NCI-H526 (cell line): ENCODE results near the gene RNF113A.
"Not testable (repeated sequence)": the region's sequence is repeated elsewhere in the genome, so short reads cannot be mapped to it uniquely, and the experiment has no call there.

ENCODE experiments used
- DNase-seq, 2 experiments: peaks; one replicate each; lab custom pipeline; 2025; lab: John Stamatoyannopoulos, UW

RNF113A gene

DNA sequence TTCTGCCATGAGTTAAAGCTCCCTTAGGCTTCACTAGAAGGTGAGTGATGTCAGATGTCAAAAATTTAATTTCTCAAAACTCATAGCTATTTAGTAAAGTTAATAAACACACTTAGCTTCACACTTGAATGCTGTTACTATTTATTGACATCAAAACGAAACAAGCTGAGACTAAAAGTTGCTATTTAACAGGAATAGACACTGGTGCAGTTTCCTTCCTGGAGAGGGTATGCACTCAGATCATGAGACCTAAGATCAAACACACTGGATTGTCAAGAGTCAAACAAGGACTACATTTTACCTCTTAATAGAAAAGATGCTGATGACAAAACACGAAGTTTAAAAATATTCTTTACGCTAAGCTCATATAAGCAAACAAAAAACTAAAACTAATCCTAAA lies 37.6 kb downstream of the RNF113A start:
- DNase-seq = no peak

DNA sequence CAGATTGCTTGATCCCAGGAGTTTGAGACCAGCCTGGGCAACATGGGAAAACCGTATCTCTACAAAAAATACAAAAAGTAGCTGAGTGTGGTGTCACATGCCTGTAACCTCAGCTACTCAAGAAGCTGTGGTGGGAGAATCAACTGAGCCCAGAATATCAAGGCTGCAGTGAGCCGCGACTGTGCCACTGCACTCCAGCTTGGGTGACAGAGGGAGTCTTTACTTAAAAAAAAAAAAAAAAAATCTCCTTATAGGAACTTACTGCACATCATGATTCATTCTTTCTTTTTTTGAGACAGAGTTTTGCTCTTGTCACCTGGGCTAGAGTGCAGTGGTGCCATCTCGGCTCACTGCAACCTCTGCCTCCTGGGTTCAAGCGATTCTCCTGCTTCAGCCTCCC lies 43.1 kb downstream of the RNF113A start:
- no peak for DNase-seq

DNA sequence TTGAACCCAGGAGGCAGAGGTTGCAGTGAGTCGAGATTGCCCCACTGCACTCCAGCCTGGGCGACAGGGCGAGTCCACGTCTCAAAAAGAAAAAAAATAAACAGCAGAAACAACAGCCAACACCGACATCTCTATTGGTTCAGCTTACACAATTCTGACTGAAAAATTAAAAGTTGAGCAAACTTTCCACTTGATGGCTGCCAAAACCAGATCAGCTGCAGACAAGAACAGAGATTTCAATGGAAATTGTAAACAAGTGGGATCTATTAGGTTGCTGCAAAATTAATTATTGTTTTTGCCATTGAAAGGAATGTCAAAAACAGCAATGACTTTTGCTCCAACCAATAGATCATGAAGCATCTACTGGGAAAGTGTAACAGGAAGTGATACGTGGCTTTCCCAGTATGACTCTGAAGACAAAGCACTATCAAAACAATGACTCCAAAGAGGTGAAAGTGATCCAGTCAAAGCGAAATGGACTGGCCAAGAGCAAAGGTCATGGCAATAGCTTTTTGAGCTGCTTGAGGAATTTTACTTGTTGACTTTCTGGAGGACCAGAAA lies 45.1 kb downstream of the RNF113A start:
- DNase-seq = no peak

DNA sequence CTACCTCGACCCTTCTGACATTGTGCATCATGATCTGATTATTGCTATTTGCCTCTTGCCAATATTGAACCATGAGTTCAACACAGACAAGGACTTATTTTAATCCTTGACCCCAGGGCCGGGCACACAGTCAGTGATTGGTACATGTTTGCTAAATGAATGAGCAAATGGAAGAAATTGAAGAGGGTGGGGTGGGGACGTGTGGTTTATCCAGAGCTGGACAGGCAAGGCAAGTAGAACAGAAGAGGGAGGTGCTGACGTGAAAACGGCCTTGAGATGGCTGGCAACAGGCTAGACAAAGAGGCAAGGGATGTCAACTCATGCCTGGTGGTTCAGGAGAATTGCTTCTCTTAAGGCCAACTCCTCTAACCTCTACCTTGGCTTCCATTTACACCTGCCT lies 47.3 kb downstream of the RNF113A start:
- not testable (repeated sequence) for DNase-seq

DNA sequence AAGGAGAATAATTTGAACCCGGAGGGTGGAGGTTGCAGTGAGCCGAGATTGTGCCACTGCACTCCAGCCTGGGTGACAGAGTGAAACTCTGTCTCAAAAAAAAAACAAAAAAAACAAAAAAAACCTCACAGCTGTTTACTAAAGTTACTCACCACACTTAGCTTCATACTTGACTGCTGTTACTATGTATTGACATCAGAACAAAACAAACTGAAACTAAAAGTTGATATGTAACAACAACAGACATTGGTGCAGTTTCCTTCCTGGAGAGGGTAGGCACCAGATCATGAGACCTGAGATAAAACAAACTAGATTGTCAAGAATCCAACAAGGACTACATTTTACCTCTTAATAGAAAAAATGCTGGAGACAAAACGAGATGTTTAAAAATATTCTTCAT lies 49.8 kb downstream of the RNF113A start:
- not testable (repeated sequence) for DNase-seq
